ENCODE measurements around the gene ACSBG1. TPM values are rescaled to one million over a fixed set of nuclear protein-coding genes. Genes with fewer than 3 reads are reported as not detected.

Gene ACSBG1
- total RNA-seq, 1 donor from 2014 or later, result 1.8 TPM

DNA sequence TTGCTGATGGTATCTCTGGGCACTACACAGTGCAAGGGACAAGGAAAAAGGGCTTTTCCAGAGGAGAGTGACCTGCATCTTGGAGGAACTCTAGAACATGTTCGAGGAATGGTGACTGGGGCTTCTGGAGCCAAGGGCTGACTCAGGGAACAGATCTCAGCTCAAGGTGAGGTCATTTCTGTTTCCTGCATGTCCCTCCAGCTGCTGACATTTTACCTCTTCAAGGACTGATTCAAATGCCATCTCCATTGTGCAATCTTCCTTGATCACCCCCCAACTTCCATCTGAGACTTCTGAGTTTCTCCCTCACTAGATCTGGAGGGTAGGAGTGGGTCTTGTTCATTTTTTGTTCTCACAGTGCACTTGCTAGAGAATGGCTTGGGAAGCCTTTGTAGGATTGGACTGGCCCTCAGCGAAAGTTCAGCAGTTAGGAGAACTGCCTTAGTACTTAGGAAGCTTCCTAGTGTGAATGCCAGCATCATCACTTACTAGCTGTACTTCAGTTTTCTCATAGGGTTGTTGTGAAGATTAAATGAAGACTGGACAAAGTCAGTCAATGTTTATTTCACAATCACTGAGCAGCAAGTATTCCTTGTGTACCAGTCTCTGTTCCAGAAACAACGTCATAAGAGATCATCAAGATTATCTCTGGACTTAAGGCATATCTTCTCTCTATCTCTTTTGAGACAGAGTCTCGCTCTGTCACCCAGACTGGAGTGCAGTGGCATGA is 87.8 kb downstream of the ACSBG1 start:
- Histone ChIP-seq H3K4me1 (peaks cover 26% of the 10 kb centered on the region), H3K36me3 (no peaks in the 10 kb centered on the region), H3K9me3 (no peaks in the 10 kb centered on the region), H3K27ac (no peak overlapping the region), H3K27me3 (ENCODE audit: low read depth) (no peaks in the 10 kb centered on the region), H3K4me3 (no peak overlapping the region)
- TF ChIP-seq, protein P1, sequence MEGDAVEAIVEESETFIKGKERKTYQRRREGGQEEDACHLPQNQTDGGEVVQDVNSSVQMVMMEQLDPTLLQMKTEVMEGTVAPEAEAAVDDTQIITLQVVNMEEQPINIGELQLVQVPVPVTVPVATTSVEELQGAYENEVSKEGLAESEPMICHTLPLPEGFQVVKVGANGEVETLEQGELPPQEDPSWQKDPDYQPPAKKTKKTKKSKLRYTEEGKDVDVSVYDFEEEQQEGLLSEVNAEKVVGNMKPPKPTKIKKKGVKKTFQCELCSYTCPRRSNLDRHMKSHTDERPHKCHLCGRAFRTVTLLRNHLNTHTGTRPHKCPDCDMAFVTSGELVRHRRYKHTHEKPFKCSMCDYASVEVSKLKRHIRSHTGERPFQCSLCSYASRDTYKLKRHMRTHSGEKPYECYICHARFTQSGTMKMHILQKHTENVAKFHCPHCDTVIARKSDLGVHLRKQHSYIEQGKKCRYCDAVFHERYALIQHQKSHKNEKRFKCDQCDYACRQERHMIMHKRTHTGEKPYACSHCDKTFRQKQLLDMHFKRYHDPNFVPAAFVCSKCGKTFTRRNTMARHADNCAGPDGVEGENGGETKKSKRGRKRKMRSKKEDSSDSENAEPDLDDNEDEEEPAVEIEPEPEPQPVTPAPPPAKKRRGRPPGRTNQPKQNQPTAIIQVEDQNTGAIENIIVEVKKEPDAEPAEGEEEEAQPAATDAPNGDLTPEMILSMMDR (IDR thresholded peaks at IDR 0.05), result no peak
- intact Hi-C loops (cut with DNase I), result no loop called here
- ATAC-seq (no peak), DNase-seq (no peak)

DNA sequence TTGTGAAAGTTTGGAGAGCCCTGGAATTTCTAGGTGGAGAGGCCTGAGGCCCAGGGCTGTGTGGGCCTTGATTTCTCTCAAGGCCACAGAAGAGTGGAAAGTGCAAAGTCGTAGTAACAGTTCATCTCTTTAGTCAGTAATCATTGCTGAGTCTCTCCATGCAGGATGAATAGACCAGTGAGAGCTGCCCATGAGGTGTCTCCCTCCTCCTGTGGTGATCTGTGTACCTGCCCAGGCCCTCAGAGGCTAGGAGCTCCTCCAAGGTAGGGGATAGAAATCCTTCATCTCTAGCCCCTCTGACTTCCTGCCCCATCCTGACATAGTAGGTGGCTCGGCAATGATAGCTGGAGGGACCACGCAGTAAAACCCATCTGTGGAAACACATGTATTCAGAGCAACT is 92.0 kb downstream of the ACSBG1 start:
- H3K9me3 ChIP-seq, result no peaks in the 10 kb centered on the region
- TF ChIP-seq, protein P1 (IDR thresholded peaks at IDR 0.05), result no peak
- intact Hi-C loops (cut with DNase I), result no loop called here
- ATAC-seq (no peak), DNase-seq (no peak)
- no peaks in the 10 kb centered on the region for H3K4me1 ChIP-seq
- no peak overlapping the region for H3K4me3 ChIP-seq
- H3K27ac ChIP-seq, result no peak overlapping the region
- H3K36me3 ChIP-seq, result no peaks in the 10 kb centered on the region
- H3K27me3 ChIP-seq (ENCODE audit: low read depth), result no peaks in the 10 kb centered on the region

DNA sequence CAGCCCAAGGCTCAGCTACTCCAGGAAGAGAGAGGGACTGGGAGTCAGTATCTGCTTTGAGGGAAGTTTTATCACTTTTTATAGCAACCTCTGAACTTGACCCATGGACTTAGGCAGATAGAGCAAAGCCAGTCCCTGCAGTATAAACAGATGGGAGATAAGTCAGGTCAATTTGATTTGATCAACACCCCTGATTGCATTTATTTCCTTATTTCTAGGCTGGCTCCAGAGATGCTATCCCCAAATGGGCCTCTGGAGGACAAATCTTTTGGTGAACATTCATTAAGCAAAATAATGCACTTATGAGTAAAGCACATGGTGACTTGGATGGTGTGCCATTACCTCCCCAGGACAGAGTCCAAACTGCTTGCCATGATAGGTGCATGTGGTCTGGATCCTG is 94.1 kb downstream of the ACSBG1 start:
- Histone ChIP-seq H3K4me1 (no peaks in the 10 kb centered on the region), H3K27ac (no peak overlapping the region), H3K36me3 (no peaks in the 10 kb centered on the region), H3K4me3 (no peak overlapping the region), H3K9me3 (no peaks in the 10 kb centered on the region), H3K27me3 (ENCODE audit: low read depth) (no peaks in the 10 kb centered on the region)
- ATAC-seq (no peak), DNase-seq (no peak)
- intact Hi-C loops (cut with DNase I), result no loop called here
- TF ChIP-seq, protein P1 (IDR thresholded peaks at IDR 0.05), result no peak

DNA sequence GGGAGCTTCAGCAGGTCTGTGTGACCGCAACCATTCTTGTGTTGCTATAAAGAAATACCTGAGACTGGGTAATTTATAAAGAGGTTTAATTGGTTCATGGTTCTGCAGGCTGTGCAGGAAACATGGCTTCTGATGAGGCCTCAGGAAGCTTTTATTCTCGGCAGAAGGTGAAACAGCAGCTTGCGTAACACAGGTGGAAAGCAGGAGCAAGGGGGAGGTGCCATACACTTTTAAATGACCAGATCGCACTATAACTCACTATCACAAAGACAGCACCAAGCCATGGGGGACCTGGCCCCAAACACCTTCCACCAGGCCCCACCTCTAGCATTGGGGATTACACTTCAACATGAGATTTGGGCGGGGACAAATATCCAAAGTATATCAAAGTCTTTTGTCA is 94.8 kb downstream of the ACSBG1 start:
- no peak overlapping the region for H3K27ac ChIP-seq
- no peaks in the 10 kb centered on the region for H3K4me1 ChIP-seq
- intact Hi-C loops (cut with DNase I), result no loop called here
- ATAC-seq (no peak), DNase-seq (no peak)
- TF ChIP-seq, protein P1 (IDR thresholded peaks at IDR 0.05), result no peak
- H3K4me3 ChIP-seq, result no peak overlapping the region
- no peaks in the 10 kb centered on the region for H3K36me3 ChIP-seq
- no peaks in the 10 kb centered on the region for H3K9me3 ChIP-seq
- no peaks in the 10 kb centered on the region for H3K27me3 ChIP-seq (ENCODE audit: low read depth)

DNA sequence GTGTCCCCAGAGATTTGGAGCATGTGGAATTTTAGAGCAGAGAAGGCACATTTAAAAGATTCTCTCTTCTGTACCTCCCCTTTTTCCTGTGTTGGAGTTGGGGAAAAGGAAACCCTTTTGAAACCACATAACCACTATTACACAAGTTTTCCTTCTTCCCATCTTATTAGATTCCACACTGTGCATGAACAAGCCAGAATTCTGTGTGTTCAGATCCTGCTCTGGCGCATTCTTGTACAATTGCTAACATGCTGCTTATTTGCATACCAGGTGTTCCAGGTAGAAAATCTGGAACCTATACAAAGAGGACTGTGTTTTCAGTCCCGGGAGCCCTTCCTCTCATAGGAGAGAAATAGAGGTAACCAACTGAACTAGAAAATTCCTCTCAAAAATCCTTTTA is 100.6 kb downstream of the ACSBG1 start:
- TF ChIP-seq, protein P1 (IDR thresholded peaks at IDR 0.05), result no peak
- Histone ChIP-seq H3K9me3 (no peaks in the 10 kb centered on the region), H3K27me3 (ENCODE audit: low read depth) (no peaks in the 10 kb centered on the region), H3K4me1 (peaks cover 10% of the 10 kb centered on the region), H3K36me3 (no peaks in the 10 kb centered on the region), H3K4me3 (no peak overlapping the region), H3K27ac (no peak overlapping the region)
- DNase-seq (no peak), ATAC-seq (no peak)
- intact Hi-C loops (cut with DNase I), result no loop called here
